GM12878 (cell line): ENCODE results near the gene TNRC18. TPM values are rescaled to one million over a fixed set of nuclear protein-coding genes. Genes with fewer than 3 reads are reported as not detected.
A peak's percentile ranks its signal among the peaks of the same experiment; 100 is the strongest.

Experiments
- BACH1 ChIP-seq: fragments of 450-650 bp; IDR thresholded peaks from 2 replicates; pipeline ENCODE4 v1.6.1; 2017; ENCODE audit warnings: mild to moderate bottlenecking, borderline replicate concordance
- BHLHE40 ChIP-seq, 2 experiments: fragments of 450-650 bp in 1 of 2; IDR thresholded peaks; 2 replicates each; pipeline ENCODE4 v1.6.1; 2011 to 2017; ENCODE audit warnings: low read depth in 2 of 2, borderline replicate concordance in 1 of 2, improper control_type of control experiment in 1 of 2, low read length in 1 of 2, mild to moderate bottlenecking in 1 of 2
- BRCA1 ChIP-seq: IDR thresholded peaks from 2 replicates; pipeline ENCODE4 v1.6.1; 2011; ENCODE audit warnings: low read depth, low read length, improper control_type of control experiment
- CEBPB ChIP-seq, 2 experiments: fragments of 150-350 bp in 1 of 2; IDR thresholded peaks; 2 replicates each; pipeline ENCODE4 v1.6.1; 2012 to 2014; ENCODE audit warnings: low read depth in 2 of 2, low read length in 2 of 2, borderline replicate concordance in 1 of 2, inconsistent platforms in 1 of 2
- JUND ChIP-seq: IDR thresholded peaks from 2 replicates; pipeline ENCODE4 v1.6.1; 2012; ENCODE audit warnings: low read depth, mild to moderate bottlenecking, low read length, improper control_type of control experiment, moderate library complexity
- NFXL1 ChIP-seq: fragments of 450-650 bp; IDR thresholded peaks from 2 replicates; pipeline ENCODE4 v1.6.1; 2017; ENCODE audit warnings: antibody characterized with exemption, mild to moderate bottlenecking, borderline replicate concordance
- PML ChIP-seq: IDR thresholded peaks from 2 replicates; pipeline ENCODE4 v1.6.1; 2012; ENCODE audit warnings: low read length, inconsistent platforms
- RUNX3 ChIP-seq: IDR thresholded peaks from 2 replicates; pipeline ENCODE4 v1.6.1; 2012; ENCODE audit warnings: low read length, inconsistent platforms
- SIN3A ChIP-seq: IDR thresholded peaks from 2 replicates; pipeline ENCODE4 v1.6.1; 2012; ENCODE audit warnings: low read depth, low read length, improper control_type of control experiment
- SRF ChIP-seq, 2 experiments: IDR thresholded peaks; 2 replicates each; pipeline ENCODE4 v1.6.1; 2011; ENCODE audit warnings: low read depth in 2 of 2, low read length in 2 of 2, mild to moderate bottlenecking in 1 of 2, moderate library complexity in 1 of 2
- polyA plus RNA-seq, 11 experiments: library from polyadenylated mRNA; depleted of rRNA in 4 of 11; unstranded in 6 of 11; stranded (reverse) in 5 of 11; fragments of >200 nt; fragmentation: Nextera tagmentation in 4 of 11; fragmentation: Illumina TruSeq in 1 of 11; extraction: Ambion mirVana in 4 of 11; extraction: Trizol in 1 of 11; gene quantifications; 1 replicate in 1 of 11; 2 replicates in 10 of 11; pipeline versions ENCODE4 v1.2.1 to v1.2.3, GENCODE V29; 2011 to 2016; ENCODE audit warnings: inconsistent platforms in 2 of 11, missing spikeins in 2 of 11, low read depth in 1 of 11
- total RNA-seq, 4 experiments: library from RNA; depleted of rRNA in 3 of 4; stranded (reverse); fragments of >200 nt in 3 of 4; fragmentation: Illumina TruSeq in 1 of 4; extraction: Trizol in 1 of 4; gene quantifications; 2 replicates each; pipeline versions ENCODE4 v1.2.1 to v1.2.3, GENCODE V29; 2013 to 2021
- TF ChIP-seq, protein P1 (sequence below): fragments of 450-650 bp; IDR thresholded peaks from 2 replicates; pipeline ENCODE4 v1.6.1; 2017; ENCODE audit warnings: antibody characterized with exemption, mild to moderate bottlenecking, moderate library complexity
- TF ChIP-seq, protein P2 (sequence below): IDR thresholded peaks from 2 replicates; pipeline ENCODE4 v1.6.1; 2011; ENCODE audit warnings: borderline replicate concordance, low read depth, mild to moderate bottlenecking, moderate library complexity, mixed read lengths, low read length; ENCODE audit not compliant: insufficient read depth; ENCODE audit errors: extremely low read length
- TF ChIP-seq, protein P3 (sequence below): IDR thresholded peaks from 2 replicates; pipeline ENCODE4 v1.6.1; 2012; ENCODE audit warnings: mild to moderate bottlenecking, low read depth, low read length
- TF ChIP-seq, protein P4 (sequence below): fragments of 450-650 bp; IDR thresholded peaks from 2 replicates; pipeline ENCODE4 v1.6.1; 2016; ENCODE audit warnings: mild to moderate bottlenecking, moderate library complexity, borderline replicate concordance
- TF ChIP-seq, protein P5 (sequence below): IDR thresholded peaks from 2 replicates; pipeline ENCODE4 v1.6.1; 2011; ENCODE audit warnings: mild to moderate bottlenecking, low read depth, low read length, moderate library complexity; ENCODE audit not compliant: insufficient replicate concordance

TNRC18 gene
- total and polyA plus RNA-seq, 10 of the 15 experiments (the other 5 are each of a cell fraction or from before 2014, with no cell fraction given): 0.02 to 31.7 (median 5.4) TPM

DNA sequence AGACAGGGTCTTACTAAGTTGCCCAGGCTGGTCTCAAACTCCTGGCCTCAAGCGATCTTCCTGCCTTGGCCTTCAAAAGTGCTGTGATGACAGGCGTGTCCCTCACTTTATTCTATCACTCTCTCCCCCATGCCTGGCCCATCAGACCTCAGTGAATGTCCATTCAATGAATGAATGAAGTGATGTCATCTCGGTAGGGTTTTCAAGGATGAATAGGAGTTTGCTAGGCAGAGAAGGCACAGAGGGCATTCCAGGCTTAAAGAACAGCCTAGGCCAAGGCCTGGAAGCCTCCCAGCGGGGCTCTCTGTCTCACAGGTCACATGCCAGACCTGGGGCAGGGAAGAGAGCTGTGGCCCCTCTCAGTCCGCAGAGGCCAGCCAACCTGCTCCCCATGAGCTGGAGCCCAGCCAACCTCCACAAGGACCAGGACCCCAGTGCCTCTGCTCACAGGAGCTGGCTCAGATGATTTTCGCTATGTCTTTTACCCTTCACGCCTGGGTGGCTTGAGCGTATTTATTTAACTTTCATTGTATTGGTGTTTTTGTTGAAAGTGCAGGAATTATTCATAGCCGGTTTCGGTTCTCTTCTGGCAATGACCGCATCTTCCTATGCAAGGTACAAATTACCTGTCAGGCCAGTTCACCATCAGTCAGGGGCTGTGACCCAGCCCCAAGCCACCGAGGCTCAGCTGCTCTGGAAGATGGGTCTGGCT, 11.8 kb upstream of the TNRC18 start (continued):
- TF ChIP-seq, protein P1, sequence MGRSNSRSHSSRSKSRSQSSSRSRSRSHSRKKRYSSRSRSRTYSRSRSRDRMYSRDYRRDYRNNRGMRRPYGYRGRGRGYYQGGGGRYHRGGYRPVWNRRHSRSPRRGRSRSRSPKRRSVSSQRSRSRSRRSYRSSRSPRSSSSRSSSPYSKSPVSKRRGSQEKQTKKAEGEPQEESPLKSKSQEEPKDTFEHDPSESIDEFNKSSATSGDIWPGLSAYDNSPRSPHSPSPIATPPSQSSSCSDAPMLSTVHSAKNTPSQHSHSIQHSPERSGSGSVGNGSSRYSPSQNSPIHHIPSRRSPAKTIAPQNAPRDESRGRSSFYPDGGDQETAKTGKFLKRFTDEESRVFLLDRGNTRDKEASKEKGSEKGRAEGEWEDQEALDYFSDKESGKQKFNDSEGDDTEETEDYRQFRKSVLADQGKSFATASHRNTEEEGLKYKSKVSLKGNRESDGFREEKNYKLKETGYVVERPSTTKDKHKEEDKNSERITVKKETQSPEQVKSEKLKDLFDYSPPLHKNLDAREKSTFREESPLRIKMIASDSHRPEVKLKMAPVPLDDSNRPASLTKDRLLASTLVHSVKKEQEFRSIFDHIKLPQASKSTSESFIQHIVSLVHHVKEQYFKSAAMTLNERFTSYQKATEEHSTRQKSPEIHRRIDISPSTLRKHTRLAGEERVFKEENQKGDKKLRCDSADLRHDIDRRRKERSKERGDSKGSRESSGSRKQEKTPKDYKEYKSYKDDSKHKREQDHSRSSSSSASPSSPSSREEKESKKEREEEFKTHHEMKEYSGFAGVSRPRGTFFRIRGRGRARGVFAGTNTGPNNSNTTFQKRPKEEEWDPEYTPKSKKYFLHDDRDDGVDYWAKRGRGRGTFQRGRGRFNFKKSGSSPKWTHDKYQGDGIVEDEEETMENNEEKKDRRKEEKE: no peak
- TF ChIP-seq BHLHE40 (IDR thresholded peaks at IDR 0.05; ENCODE audit: borderline replicate concordance in 1 of 2, low read depth in 2 of 2, low read length in 1 of 2) (peak in 1 of 2 experiments; percentile 31; a peak in 1 of 4 replicates), NFXL1 (no peak), BRCA1 (no peak), SIN3A (no peak), CEBPB (IDR thresholded peaks at IDR 0.05; ENCODE audit: borderline replicate concordance in 1 of 2, low read depth in 2 of 2, low read length in 2 of 2) (no peak), RUNX3 (peak; percentile 74), SRF (IDR thresholded peaks at IDR 0.05; ENCODE audit: low read depth in 2 of 2, low read length in 2 of 2) (no peak), JUND (no peak), PML (no peak), BACH1 (no peak)
- TF ChIP-seq, protein P2, sequence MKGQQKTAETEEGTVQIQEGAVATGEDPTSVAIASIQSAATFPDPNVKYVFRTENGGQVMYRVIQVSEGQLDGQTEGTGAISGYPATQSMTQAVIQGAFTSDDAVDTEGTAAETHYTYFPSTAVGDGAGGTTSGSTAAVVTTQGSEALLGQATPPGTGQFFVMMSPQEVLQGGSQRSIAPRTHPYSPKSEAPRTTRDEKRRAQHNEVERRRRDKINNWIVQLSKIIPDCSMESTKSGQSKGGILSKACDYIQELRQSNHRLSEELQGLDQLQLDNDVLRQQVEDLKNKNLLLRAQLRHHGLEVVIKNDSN: no peak
- TF ChIP-seq, protein P3, sequence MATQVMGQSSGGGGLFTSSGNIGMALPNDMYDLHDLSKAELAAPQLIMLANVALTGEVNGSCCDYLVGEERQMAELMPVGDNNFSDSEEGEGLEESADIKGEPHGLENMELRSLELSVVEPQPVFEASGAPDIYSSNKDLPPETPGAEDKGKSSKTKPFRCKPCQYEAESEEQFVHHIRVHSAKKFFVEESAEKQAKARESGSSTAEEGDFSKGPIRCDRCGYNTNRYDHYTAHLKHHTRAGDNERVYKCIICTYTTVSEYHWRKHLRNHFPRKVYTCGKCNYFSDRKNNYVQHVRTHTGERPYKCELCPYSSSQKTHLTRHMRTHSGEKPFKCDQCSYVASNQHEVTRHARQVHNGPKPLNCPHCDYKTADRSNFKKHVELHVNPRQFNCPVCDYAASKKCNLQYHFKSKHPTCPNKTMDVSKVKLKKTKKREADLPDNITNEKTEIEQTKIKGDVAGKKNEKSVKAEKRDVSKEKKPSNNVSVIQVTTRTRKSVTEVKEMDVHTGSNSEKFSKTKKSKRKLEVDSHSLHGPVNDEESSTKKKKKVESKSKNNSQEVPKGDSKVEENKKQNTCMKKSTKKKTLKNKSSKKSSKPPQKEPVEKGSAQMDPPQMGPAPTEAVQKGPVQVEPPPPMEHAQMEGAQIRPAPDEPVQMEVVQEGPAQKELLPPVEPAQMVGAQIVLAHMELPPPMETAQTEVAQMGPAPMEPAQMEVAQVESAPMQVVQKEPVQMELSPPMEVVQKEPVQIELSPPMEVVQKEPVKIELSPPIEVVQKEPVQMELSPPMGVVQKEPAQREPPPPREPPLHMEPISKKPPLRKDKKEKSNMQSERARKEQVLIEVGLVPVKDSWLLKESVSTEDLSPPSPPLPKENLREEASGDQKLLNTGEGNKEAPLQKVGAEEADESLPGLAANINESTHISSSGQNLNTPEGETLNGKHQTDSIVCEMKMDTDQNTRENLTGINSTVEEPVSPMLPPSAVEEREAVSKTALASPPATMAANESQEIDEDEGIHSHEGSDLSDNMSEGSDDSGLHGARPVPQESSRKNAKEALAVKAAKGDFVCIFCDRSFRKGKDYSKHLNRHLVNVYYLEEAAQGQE: no peak
- TF ChIP-seq, protein P4, sequence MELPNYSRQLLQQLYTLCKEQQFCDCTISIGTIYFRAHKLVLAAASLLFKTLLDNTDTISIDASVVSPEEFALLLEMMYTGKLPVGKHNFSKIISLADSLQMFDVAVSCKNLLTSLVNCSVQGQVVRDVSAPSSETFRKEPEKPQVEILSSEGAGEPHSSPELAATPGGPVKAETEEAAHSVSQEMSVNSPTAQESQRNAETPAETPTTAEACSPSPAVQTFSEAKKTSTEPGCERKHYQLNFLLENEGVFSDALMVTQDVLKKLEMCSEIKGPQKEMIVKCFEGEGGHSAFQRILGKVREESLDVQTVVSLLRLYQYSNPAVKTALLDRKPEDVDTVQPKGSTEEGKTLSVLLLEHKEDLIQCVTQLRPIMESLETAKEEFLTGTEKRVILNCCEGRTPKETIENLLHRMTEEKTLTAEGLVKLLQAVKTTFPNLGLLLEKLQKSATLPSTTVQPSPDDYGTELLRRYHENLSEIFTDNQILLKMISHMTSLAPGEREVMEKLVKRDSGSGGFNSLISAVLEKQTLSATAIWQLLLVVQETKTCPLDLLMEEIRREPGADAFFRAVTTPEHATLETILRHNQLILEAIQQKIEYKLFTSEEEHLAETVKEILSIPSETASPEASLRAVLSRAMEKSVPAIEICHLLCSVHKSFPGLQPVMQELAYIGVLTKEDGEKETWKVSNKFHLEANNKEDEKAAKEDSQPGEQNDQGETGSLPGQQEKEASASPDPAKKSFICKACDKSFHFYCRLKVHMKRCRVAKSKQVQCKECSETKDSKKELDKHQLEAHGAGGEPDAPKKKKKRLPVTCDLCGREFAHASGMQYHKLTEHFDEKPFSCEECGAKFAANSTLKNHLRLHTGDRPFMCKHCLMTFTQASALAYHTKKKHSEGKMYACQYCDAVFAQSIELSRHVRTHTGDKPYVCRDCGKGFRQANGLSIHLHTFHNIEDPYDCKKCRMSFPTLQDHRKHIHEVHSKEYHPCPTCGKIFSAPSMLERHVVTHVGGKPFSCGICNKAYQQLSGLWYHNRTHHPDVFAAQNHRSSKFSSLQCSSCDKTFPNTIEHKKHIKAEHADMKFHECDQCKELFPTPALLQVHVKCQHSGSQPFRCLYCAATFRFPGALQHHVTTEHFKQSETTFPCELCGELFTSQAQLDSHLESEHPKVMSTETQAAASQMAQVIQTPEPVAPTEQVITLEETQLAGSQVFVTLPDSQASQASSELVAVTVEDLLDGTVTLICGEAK: no peak
- TF ChIP-seq, protein P5, sequence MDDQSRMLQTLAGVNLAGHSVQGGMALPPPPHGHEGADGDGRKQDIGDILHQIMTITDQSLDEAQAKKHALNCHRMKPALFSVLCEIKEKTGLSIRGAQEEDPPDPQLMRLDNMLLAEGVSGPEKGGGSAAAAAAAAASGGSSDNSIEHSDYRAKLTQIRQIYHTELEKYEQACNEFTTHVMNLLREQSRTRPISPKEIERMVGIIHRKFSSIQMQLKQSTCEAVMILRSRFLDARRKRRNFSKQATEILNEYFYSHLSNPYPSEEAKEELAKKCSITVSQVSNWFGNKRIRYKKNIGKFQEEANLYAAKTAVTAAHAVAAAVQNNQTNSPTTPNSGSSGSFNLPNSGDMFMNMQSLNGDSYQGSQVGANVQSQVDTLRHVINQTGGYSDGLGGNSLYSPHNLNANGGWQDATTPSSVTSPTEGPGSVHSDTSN: no peak
